Motor neuron (in vitro differentiated cells): ENCODE results near the gene SMCR8. TPM values are rescaled to one million over a fixed set of nuclear protein-coding genes. Genes with fewer than 3 reads are reported as not detected.
"Not testable (repeated sequence)": the region's sequence is repeated elsewhere in the genome, so short reads cannot be mapped to it uniquely, and the experiment has no call there.

Experiments used
- ATAC-seq, 8 experiments: fragments of 200-7000 bp; cut with Tn5 transposase; replicated peaks in 6 of 8; 2 replicates each; pipeline ENCODE4 v1.8.0; 2021; ENCODE audit warnings: mild to moderate bottlenecking in 8 of 8, moderate library complexity in 8 of 8
- H3K27ac ChIP-seq, 2 donors: fragments of 250-450 bp; sonication (Bioruptor Pico); 2 replicates each; pipeline ENCODE4 v1.9.0; 2021; ENCODE audit warnings: antibody characterized with exemption in 2 of 2, mild to moderate bottlenecking in 2 of 2, moderate library complexity in 1 of 2
- H3K4me1 ChIP-seq, 2 donors: fragments of 250-450 bp; sonication (Bioruptor Pico); replicated peaks in 1 of 2; 2 replicates each; pipeline ENCODE4 v1.6.1; 2021; ENCODE audit warnings: antibody characterized with exemption in 2 of 2, mild to moderate bottlenecking in 2 of 2, moderate library complexity in 1 of 2
- H3K4me3 ChIP-seq, 5 donors: fragments of 250-450 bp; sonication (Bioruptor Pico); 2 replicates each; pipeline ENCODE4 v1.9.0; 2021; ENCODE audit warnings: antibody characterized with exemption in 5 of 5, mild to moderate bottlenecking in 5 of 5, moderate library complexity in 4 of 5
- WGBS, 10 experiments: fragments of 450-650 bp; shearing (Covaris generic); methylation state at CpG; one replicate each; pipeline ENCODE4 v1.0.0; 2022; 5-methylcytosine and 5-hydroxymethylcytosine counted together
- in situ Hi-C, 9 experiments: fragments of 400-800 bp; cut with MboI; loops; one replicate each; pipeline ENCODE4 v1.15.0; 2021; ENCODE audit warnings: low sequenced_read_pairs in 9 of 9, low pct_unique_long_range_greater_than_20kb in 2 of 9; ENCODE audit not compliant: unreplicated experiment in 9 of 9
- total RNA-seq, 8 experiments: library from RNA; unstranded; fragments of 300-600 nt; gene quantifications; 2 replicates each; pipeline versions ENCODE4 v1.2.3 to v1.2.4, GENCODE V29; 2022

Gene SMCR8
- total RNA-seq, 8 experiments from 2014 or later, result 6.1 to 16.4 (median 11.5) TPM

- H3K4me3 ChIP-seq, H3K4me1 ChIP-seq, in situ Hi-C loops, ATAC-seq, H3K27ac ChIP-seq: not testable (repeated sequence)
- 58 to 100% (median 88%) methylated on average over 2 to 3 of the region's 6 CpGs; no CpG with 5 or more reads in 5 of the 10 experiments for WGBS, 10 experiments
Observed at GRCh38 chr17:18373181-18373580, 58.1 kb downstream of the SMCR8 start.

GRCh38 chr17:18374216-18374615 is 59.1 kb downstream of the SMCR8 start:
- no peak overlapping the region for H3K27ac ChIP-seq

More at GRCh38 chr17:18374216-18374615, 59.1 kb downstream of the SMCR8 start:
- Histone ChIP-seq H3K4me1 (no peaks in the 10 kb centered on the region), H3K4me3 (no peak overlapping the region)
- in situ Hi-C loops, result no loop called here
- no peak for ATAC-seq
- 49 to 92% (median 80%) methylated on average over 1 to 7 of the region's 7 CpGs; no CpG with 5 or more reads in 1 of the 10 experiments for WGBS, 10 experiments

Other genes with a start within 250 kb of the SMCR8 start
- 10 to 100 TPM; 16.8 to 40.1 (median 25.8) TPM for gene DRG2, start 227.3 kb upstream of the SMCR8 start, total RNA-seq
- 1 to 10 TPM in 5 of 8 experiments, under 1 TPM in 3; 0.14 to 4.9 (median 1.2) TPM for gene MYO15A, start 206.5 kb upstream of the SMCR8 start, total RNA-seq
- 100 to 1,000 TPM in 2 of 8 experiments, 10 to 100 TPM in 6; 60.4 to 140 (median 79.8) TPM for gene ALKBH5, start 131.5 kb upstream of the SMCR8 start, total RNA-seq
- 10 to 100 TPM; 13.9 to 41.7 (median 23.3) TPM for gene LLGL1, start 89.7 kb upstream of the SMCR8 start, total RNA-seq
- gene FLII, start 56.6 kb upstream of the SMCR8 start, total RNA-seq, result 100 to 1,000 TPM in 5 of 8 experiments, 10 to 100 TPM in 3; 62.9 to 150 (median 109) TPM
- gene MIEF2, start 54.6 kb upstream of the SMCR8 start, total RNA-seq, result 10 to 100 TPM in 5 of 8 experiments, 1 to 10 TPM in 3; 5.9 to 19.1 (median 13.0) TPM
- gene TOP3A, start 299 bp upstream of the SMCR8 start, total RNA-seq, result 10 to 100 TPM; 21.6 to 52.6 (median 28.4) TPM
- 10 to 100 TPM in 3 of 8 experiments, 1 to 10 TPM in 5; 1.6 to 22.1 (median 3.5) TPM for gene SHMT1, start 48.3 kb downstream of the SMCR8 start, total RNA-seq
- gene EVPLL, start 62.5 kb downstream of the SMCR8 start, total RNA-seq, result under 1 TPM in 1 of 8 experiments, not detected in 7; 0.25 TPM
- gene LGALS9C, start 161.5 kb downstream of the SMCR8 start, total RNA-seq, result under 1 TPM in 6 of 8 experiments, not detected in 2; 0.14 to 0.92 (median 0.47) TPM